ENCODE results near the gene DEFB129. TPM values are rescaled to one million over a fixed set of nuclear protein-coding genes. Genes with fewer than 3 reads are reported as not detected.
A peak's percentile ranks its signal among the peaks of the same experiment; 100 is the strongest.
"Not testable (repeated sequence)": the region's sequence is repeated elsewhere in the genome, so short reads cannot be mapped to it uniquely, and the experiment has no call there.

The DEFB129 gene
- total RNA-seq, 6 donors from 2014 or later, result not detected

DNA sequence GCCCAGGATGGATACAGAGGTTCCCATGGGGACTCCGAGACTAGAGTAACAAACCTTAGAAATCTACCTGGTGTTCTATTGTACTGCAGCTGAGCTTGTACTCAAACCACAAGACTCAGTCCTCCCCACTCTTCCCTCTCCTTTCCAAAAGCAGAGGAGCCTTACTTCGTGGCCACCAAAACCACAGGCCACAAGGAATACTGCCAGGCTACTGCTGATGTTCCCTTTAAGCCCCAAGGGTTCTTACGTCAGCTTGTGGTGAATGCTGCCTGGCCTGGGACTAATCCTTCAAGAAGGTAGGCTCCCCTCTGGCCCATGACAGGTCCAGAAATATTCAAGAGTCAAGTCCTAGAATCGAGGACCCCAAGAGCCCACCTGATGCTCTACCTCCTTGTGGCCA, 27.1 kb upstream of the DEFB129 start:
- no peak for TF ChIP-seq POLR2A (IDR thresholded peaks at IDR 0.05)
- no peak for TF ChIP-seq POLR2AphosphoS5 (IDR thresholded peaks at IDR 0.05)
- TF ChIP-seq EP300 (IDR thresholded peaks at IDR 0.05), result no peak
- TF ChIP-seq, protein P1, sequence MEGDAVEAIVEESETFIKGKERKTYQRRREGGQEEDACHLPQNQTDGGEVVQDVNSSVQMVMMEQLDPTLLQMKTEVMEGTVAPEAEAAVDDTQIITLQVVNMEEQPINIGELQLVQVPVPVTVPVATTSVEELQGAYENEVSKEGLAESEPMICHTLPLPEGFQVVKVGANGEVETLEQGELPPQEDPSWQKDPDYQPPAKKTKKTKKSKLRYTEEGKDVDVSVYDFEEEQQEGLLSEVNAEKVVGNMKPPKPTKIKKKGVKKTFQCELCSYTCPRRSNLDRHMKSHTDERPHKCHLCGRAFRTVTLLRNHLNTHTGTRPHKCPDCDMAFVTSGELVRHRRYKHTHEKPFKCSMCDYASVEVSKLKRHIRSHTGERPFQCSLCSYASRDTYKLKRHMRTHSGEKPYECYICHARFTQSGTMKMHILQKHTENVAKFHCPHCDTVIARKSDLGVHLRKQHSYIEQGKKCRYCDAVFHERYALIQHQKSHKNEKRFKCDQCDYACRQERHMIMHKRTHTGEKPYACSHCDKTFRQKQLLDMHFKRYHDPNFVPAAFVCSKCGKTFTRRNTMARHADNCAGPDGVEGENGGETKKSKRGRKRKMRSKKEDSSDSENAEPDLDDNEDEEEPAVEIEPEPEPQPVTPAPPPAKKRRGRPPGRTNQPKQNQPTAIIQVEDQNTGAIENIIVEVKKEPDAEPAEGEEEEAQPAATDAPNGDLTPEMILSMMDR (IDR thresholded peaks at IDR 0.05), result no peak
- 56 to 60% methylated on average over 2 to 4 of the region's 4 CpGs for WGBS, 2 donors
- Histone ChIP-seq H3K4me1 (no peaks in the 10 kb centered on the region), H3K4me3 (no peak overlapping the region), H3K27ac (no peak overlapping the region), H3K27me3 (no peaks in the 10 kb centered on the region), H3K9me3 (no peaks in the 10 kb centered on the region), H3K36me3 (no peaks in the 10 kb centered on the region)
- ATAC-seq (ENCODE audit: low FRiP score in 2 of 2), result no peak
- no peak for DNase-seq

DNA sequence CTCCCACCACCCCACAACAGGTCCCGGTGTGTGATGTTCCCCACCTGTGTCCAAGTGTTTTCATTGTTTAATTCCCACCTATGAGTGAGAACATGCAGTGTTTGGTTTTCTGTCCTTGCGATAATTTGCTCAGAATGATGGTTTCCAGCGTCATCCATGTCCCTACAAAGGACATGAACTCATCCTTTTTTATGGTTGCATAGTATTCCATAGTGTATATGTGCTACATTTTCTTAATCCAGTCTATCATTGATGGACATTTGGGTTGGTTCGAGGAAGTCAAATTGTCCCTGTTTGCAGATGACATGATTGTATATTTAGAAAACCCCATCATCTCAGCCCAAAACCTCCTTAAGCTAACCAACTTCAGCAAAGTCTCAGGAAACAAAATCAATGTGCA, 23.4 kb upstream of the DEFB129 start:
- ATAC-seq (ENCODE audit: low FRiP score in 2 of 2), result not testable (repeated sequence)
- WGBS, 2 donors, result 62 to 71% methylated on average over 4 of the region's 4 CpGs

DNA sequence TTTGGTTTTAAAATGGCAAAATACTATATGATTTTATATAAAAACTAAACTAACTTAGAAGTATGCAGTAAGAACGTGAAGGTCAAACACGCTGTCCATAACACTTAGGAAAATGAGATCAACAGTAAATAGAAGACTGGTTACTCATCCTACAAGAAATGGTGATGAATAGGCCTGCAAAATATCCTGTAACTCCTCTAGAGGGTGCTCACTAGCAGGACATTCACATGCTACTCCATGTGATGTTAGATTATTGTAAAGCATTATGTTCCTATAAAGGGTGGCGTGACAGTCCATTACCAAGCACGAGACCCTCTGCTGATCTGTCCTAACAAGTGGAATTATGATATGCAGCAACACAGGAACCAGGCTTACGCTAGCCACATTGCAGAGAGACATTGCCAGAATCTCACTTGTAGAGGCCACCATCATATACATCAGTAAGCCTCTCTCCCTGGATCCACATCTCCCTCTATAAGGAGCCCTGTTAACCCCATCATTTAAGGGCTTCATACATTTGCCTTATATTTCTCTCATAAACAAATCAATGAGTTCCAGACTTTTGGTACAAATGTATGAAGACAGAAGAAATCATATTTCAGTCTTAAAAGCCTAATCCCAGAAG, 18.0 kb upstream of the DEFB129 start:
- Histone ChIP-seq H3K4me1 (no peaks in the 10 kb centered on the region), H3K27ac (no peak overlapping the region), H3K27me3 (no peaks in the 10 kb centered on the region), H3K9me3 (no peaks in the 10 kb centered on the region), H3K4me3 (no peak overlapping the region), H3K36me3 (no peaks in the 10 kb centered on the region)
- ATAC-seq (ENCODE audit: low FRiP score in 2 of 2) (peak in 1 of 2 donors; percentile 66), DNase-seq (no peak)
- WGBS, 2 donors, result 29 to 36% methylated on average over 5 of the region's 5 CpGs
- TF ChIP-seq EP300 (IDR thresholded peaks at IDR 0.05) (no peak), POLR2AphosphoS5 (IDR thresholded peaks at IDR 0.05) (no peak)
- TF ChIP-seq, protein P1 (IDR thresholded peaks at IDR 0.05), result peak in 5 of 6 experiments; percentile 36 to 63 (median 49)

More for the DNA sequence above, 23.4 kb upstream of the DEFB129 start:
- not testable (repeated sequence) for H3K36me3 ChIP-seq, H3K27me3 ChIP-seq, DNase-seq, H3K27ac ChIP-seq, H3K4me3 ChIP-seq, H3K9me3 ChIP-seq, H3K4me1 ChIP-seq

DNA sequence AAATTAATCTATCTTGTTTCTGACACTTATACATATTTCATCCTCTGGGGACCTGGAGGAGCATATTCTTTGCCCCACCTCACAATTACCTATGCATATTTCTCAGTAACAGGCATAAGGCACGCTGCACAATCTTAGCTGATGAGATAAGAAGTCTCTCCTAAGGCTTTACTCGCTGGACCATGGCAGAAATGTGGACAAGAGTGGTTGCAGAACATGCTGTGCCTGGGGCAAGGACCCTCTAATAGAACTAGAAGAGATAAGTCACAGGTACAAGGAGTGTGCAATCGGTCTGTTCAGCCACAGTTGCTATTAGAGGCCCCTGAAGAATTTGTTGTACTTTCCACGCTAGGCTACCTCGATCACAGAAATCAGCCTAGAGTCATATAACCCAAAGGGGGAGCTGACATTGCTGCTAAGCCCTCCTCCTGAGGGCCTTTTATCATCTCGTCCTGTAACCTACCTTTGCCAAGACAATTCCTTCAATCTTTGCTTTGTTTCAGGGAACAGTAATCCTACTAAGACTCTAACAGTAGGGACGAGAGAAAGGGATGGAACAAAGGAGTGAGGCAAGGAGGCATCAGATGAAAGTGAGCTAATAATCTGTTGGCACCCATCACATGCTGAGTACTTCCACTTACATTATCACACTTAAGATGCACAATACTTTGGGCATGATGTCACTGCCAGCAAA, 16.1 kb upstream of the DEFB129 start:
- no peak overlapping the region for H3K27ac ChIP-seq
- TF ChIP-seq POLR2A (IDR thresholded peaks at IDR 0.05) (no peak), EP300 (IDR thresholded peaks at IDR 0.05) (peak in 1 of 4 donors; percentile 4)
- TF ChIP-seq, protein P1 (IDR thresholded peaks at IDR 0.05), result no peak
- ATAC-seq (ENCODE audit: low FRiP score in 2 of 2) (peak in 1 of 2 donors; percentile 43), DNase-seq (no peak)
- no peaks in the 10 kb centered on the region for H3K9me3 ChIP-seq
- 44 to 46% methylated on average over 7 of the region's 7 CpGs for WGBS, 2 donors
- no peaks in the 10 kb centered on the region for H3K36me3 ChIP-seq
- no peaks in the 10 kb centered on the region for H3K4me1 ChIP-seq
- H3K4me3 ChIP-seq, result no peak overlapping the region
- H3K27me3 ChIP-seq, result no peaks in the 10 kb centered on the region

DNA sequence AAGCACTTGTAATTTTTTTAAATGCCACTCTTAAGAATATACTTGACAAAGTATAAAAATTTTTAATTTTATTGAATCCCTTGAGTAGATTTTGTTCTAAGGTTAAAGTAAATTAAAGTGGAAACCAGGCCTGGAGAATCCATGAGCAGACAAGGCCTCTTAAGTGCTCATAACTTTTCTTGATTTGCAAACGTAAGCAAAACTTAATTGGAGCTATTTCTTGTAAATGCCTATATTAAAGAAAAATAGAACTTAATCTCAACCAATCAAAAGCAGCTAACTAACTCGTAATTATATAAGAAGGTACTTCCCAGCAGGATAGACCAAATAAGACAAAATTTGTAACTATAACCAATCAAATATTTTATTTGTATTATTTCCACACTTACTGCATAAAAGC, 12.7 kb upstream of the DEFB129 start:
- no peak overlapping the region for H3K4me3 ChIP-seq
- no peaks in the 10 kb centered on the region for H3K9me3 ChIP-seq
- ATAC-seq (ENCODE audit: low FRiP score in 2 of 2), result no peak
- no peak overlapping the region for H3K27ac ChIP-seq
- no peaks in the 10 kb centered on the region for H3K36me3 ChIP-seq
- TF ChIP-seq POLR2A (IDR thresholded peaks at IDR 0.05) (no peak), POLR2AphosphoS5 (IDR thresholded peaks at IDR 0.05) (no peak), EP300 (IDR thresholded peaks at IDR 0.05) (no peak)
- TF ChIP-seq, protein P1 (IDR thresholded peaks at IDR 0.05), result no peak
- H3K27me3 ChIP-seq, result no peaks in the 10 kb centered on the region
- WGBS, 2 donors, result 65 to 66% methylated on average over 2 of the region's 2 CpGs
- DNase-seq, result no peak
- H3K4me1 ChIP-seq, result no peaks in the 10 kb centered on the region
